DMS153 treated with DMSO at 0.1 percent for 48 hours (cell line): Measurements from ENCODE around the gene MYH7.

Source experiments
- DNase-seq: peaks from one replicate; lab custom pipeline; 2025; ENCODE audit not compliant: unreplicated experiment; lab: John Stamatoyannopoulos, UW

Gene MYH7

GRCh38 chr14:23375527-23376251 lies 59.8 kb downstream of the MYH7 start:
- DNase-seq: no peak

GRCh38 chr14:23373041-23373440 lies 62.4 kb downstream of the MYH7 start:
- no peak for DNase-seq

- no peak for DNase-seq
These were observed 63.0 kb downstream of the MYH7 start, which contains the start of gene IL25 for GRCh38 chr14:23372509-23372908. Gene IL25, plus strand, starts transcription at chr14:23372809.

- no peak for DNase-seq
These were observed 63.6 kb downstream of the MYH7 start for GRCh38 chr14:23371865-23372264.

- no peak for DNase-seq
These were observed 65.2 kb downstream of the MYH7 start for GRCh38 chr14:23370221-23370620.

GRCh38 chr14:23366426-23366921 lies 69.0 kb downstream of the MYH7 start:
- peak; percentile 59 for DNase-seq

- peak; percentile 59 for DNase-seq
These were observed 69.6 kb downstream of the MYH7 start for GRCh38 chr14:23365732-23366425.

- no peak for DNase-seq
These were observed 70.3 kb downstream of the MYH7 start, which contains the start of gene EFS for GRCh38 chr14:23365036-23365731. Gene EFS, minus strand, starts transcription at chr14:23365172. Its CDS starts 147 bp downstream, at chr14:23365025.

- DNase-seq: peak; percentile 14
These were observed 71.1 kb downstream of the MYH7 start for GRCh38 chr14:23364164-23365035.
